Hematopoietic multipotent progenitor cell treated with erythropoietin and hydrocortisone succinate and interleukin-3 and kit ligand, for 8 days (in vitro differentiated cells): ENCODE measurements around the gene SMTNL2.
"Not testable (repeated sequence)": the region's sequence is repeated elsewhere in the genome, so short reads cannot be mapped to it uniquely, and the experiment has no call there.

Experiments used
- DNase-seq: peaks from one replicate; pipeline ENCODE4 v3.0.0-alpha.2; 2015

SMTNL2 gene

DNA sequence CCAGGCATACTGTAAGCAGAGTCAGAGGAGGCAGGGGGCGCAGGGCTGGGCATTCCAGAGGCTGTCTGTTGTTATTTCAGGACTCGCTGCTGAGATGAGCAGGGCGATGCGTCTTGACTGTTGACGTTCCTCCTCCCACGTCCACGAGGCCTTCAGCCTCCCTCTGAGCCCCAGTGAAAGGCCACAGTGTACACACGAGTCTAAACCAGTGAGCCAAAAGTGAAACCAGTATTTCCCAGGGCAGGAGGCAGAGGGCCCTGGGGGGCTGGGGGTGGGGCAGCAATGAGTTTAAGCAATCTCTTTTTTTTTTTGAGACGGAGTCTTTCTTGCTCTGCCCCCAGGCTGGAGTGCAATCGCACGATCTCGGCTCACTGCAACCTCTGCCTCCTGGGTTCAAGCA is 21.5 kb downstream of the SMTNL2 start:
- DNase-seq: no peak

DNA sequence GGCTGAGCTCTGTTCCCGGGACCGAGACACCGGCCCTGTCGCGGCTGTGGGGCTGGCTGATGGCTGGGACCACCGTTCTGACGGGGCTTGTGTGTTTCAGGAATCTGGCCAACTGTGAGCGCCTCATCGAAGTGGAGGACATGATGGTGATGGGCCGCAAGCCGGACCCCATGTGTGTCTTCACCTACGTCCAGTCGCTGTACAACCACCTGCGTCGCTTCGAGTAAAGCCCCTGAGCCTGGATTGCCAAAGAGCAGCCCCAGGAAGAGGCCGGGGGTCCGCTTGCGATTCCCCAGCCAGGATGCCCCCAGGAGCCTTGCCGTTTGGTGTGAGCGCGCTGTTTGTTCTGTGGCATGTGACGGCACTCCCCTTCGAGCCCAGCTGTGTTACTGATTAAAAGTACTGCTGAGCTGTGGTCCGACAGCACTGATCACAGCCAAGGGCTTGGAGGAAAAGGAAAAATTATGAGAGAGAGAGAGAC is 23.0 kb downstream of the SMTNL2 start:
- DNase-seq: no peak

DNA sequence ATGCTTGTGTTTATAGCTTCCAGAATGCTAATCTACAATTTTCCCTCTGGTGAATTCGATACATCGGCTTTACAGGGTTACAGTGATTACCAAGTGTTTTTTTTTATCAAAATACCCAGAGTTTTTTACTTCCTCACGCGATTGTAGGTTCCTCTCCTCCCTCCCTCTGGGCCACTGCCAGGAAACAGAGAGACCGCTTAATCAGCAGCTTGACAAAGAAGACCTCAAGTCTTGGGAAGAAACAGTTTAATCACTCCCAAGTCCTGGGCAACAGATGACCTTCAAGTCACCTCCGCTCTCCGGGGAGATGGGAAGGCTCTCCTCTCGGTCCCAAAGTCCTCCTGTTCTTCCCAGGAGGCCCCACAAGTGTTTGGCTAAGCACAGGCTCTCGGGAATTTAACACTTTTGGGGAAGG is 23.5 kb downstream of the SMTNL2 start:
- peak; percentile 95 for DNase-seq

DNA sequence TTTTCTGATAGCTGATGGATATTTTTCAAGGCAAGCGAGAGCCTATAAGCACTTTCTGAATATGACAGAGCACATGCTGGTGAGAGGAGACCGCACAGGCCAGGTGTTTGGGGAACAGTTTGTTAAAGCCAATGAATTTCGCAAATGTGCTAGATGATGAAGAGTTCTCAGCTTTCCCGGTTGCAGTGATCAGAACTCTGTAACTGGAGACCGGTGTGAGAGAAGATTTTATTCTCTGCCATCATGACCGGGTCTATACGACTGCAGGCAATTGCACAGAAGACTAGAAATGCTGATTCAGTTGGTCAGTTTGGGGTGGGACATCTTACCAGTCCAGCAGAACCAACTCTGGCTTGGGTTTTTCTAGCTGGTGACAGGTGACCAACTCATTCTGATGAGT is 25.4 kb downstream of the SMTNL2 start:
- DNase-seq: no peak

- DNase-seq: no peak
Observed at GRCh38 chr17:4610162-4610561, 25.8 kb downstream of the SMTNL2 start.

DNA sequence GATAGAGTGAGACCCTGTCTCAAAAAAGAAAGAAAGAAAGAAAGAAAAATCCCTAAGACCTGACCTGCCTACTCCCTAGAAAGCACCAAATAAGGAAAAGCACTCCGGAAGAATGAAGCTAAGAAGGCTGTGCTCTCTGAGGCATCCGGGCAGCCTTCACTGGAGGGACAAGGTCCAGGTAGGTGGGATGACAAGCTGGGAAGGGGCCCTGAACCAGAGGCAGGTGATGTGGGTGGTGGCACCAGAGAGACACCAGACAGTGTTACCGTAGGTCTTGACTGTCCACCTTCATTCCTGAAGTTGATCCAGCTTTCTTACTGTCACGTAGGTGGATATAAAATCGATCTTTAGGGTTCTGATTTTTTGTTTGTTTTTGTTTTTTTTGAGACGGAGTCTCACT is 26.3 kb downstream of the SMTNL2 start:
- no peak for DNase-seq

GRCh38 chr17:4616476-4616875 is 32.1 kb downstream of the SMTNL2 start:
- no peak for DNase-seq

DNA sequence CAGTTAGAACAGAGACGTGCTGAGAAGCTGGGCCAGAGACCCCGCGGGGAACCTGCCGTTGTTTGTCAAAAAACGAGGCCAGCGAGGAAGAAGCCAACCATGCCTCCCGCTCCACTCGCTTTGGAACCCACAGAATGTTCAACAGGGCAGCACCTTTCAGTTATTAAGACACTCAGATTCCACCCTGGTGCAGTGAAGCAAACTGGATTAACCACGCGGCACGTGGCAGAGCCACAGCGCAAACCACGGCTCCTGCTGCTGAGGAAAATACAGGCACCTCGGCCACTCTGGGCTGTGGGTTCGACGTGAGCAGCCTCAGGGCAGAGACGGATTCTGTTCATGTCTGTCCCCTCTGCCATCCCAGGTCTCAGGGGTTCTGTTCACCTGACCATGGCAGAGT is 32.8 kb downstream of the SMTNL2 start:
- no peak for DNase-seq

DNA sequence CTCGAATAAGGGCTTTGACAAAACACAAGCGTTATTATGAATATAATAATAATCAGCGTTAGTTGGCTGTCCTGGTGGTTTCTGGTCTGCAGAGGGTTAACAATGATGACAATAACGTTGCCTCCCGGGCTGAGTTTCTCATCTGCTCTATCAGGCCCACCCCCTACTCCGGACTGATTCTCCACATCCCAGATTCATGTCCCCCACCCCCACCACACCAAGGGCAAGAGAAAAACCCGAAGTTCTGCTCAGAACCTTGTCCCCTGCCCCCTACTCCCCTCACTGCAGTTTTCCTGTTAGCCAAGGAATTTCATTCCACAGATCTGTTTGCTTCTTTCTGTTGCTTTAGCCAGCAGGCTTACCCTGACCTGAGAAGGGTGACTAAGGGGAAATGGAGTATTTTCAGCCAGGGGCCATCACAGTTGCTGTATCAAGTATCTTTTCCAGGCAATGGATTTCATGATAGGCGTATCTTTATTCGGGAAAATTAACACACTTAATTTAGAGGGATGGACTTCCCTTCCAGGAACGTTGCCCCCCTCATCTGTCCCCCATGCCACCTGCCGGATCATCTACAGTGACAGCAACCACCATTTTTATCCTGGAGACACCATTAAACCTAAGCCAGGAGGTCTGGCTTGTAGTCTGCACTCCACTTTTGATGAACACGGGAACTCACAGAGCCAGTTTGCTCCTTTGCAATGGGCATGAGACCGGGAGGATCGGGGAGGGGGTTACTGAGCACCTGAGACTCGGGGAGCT is 33.4 kb downstream of the SMTNL2 start:
- no peak for DNase-seq

GRCh38 chr17:4620531-4621101 is 36.3 kb downstream of the SMTNL2 start:
- no peak for DNase-seq

GRCh38 chr17:4622375-4622774 is 38.0 kb downstream of the SMTNL2 start:
- no peak for DNase-seq

GRCh38 chr17:4623249-4623648 is 38.9 kb downstream of the SMTNL2 start:
- DNase-seq: no peak

GRCh38 chr17:4624451-4624911 is 40.2 kb downstream of the SMTNL2 start:
- DNase-seq: not testable (repeated sequence)

DNA sequence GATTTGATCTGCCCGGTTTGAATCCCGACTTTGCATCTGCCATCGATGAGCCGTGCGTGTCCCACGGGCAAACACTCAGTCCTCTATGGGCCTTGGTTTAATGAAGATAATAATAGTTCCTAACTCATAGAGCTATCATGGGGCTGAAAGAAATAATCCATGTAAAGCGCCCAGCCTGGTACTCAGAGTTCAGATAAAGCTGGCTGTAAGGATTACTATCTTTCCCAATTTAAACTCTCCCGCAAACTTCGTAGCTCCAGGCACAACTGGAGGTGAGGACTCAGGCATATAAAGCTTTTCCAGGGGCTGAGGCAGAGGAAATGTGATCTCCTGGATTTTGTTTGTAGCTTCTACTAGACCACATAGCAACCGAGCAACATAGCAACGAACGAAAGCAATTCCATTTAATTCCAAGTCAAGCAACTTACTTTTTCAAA is 40.9 kb downstream of the SMTNL2 start:
- DNase-seq: no peak

DNA sequence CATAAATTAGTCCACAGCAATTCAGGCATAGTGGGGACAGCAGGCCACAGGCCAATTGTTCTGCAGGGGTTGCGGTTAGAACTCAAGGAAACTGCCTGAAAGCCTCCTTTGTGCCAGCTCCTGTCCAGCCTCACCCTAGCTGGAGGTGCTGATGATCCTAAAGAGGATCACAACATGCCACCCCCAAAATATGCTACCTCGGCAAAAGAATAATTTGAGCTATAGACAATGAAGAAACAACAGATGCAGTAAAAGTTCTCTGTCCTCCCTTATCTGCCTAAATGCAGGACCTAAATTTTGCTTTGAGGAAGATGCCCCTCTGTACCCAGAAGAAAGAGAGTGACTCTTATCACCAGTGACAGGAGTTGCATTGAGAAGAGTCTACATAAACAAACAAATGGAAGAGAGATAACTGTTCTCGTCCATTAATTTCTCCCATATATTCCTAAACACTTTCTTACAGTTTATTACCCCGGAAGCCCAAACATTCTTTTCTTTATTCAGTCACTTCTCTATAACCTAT is 42.5 kb downstream of the SMTNL2 start:
- DNase-seq: peak; percentile 73

- no peak for DNase-seq
Observed at GRCh38 chr17:4631431-4631830, 47.1 kb downstream of the SMTNL2 start.

DNA sequence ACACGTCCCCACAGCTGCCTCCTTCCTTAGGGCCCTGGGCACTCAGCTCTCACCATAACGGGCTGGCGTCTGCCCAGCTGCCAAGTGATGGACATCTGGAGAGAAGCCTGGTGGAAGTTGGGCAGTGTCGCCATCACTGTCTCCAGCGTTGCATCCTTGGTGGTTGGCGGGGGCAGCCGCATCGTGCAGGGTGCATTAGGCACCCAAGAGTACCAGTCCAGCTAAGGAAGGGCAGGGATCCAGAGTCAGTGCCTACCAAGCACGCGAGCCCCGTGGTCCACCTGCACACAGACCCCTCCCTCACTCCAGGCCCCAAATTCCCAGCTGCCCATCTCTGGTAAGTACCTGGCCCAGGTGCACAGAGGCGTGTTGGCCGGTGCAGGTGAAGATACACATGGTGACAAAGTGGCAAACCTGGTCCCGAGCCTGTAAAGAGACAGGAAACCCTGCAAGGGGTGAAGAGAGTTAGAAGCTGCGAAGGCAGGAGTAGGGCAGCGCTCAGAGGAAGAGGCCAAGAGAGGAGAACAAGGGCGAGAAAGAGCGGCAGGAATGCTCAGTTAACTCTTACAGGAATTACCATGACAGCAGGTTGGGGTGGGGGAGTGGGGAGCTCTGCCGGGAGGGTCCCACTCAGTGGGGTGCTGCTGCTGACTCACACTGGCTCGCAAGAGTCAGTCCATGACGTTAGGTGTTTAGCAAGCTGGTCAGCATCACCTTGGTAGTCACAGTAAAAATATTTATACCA is 47.7 kb downstream of the SMTNL2 start:
- no peak for DNase-seq

- no peak for DNase-seq
Observed at GRCh38 chr17:4632581-4632920, 48.2 kb downstream of the SMTNL2 start.

GRCh38 chr17:4633643-4634042 is 49.3 kb downstream of the SMTNL2 start:
- no peak for DNase-seq

GRCh38 chr17:4634976-4635375 is 50.6 kb downstream of the SMTNL2 start:
- DNase-seq: no peak

DNA sequence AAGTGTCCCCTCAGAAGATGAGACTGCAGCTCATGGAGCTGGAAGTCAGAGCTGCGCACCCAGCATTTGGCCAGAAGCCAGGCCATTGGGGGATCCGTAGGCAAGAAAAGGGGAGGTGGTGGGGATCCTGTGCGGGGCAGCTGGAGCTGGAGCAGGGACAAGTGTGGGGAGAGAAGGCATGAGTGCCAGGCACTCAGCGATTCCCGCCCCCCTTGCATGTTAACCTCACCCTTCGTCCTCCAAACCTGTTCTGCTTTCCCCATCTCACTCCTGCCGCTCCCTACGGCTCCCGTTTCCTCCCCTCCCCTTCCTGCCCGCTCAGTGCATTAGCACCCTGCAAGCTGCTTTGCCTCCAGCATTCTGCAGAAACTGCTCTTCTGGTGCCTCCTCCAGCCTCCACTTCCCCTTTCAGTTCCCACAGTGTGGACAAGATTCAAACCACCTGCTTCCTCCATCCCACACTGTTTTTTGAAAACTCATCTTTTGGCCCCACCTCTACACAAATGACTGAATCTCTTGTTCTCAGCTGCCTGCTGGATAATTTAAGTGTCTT is 51.6 kb downstream of the SMTNL2 start:
- no peak for DNase-seq

GRCh38 chr17:4636474-4637100 is 52.3 kb downstream of the SMTNL2 start:
- no peak for DNase-seq

GRCh38 chr17:4638766-4639165 is 54.4 kb downstream of the SMTNL2 start:
- DNase-seq: not testable (repeated sequence)
